Liver (tissue), 3 donors: ENCODE data around the gene STK38L.

ENCODE experiments used
- FOXA1 ChIP-seq: IDR thresholded peaks from 2 replicates; pipeline ENCODE4 v1.6.1; 2016; ENCODE audit warnings: antibody characterized with exemption
- GABPA ChIP-seq, 2 donors: IDR thresholded peaks in 1 of 2; conservative IDR thresholded peaks in 1 of 2; 2 replicates each; pipeline ENCODE4 v1.6.1; 2016; ENCODE audit warnings: antibody characterized with exemption in 2 of 2, mild to moderate bottlenecking in 1 of 2, moderate library complexity in 1 of 2
- JUND ChIP-seq, 2 donors: IDR thresholded peaks; 2 replicates each; pipeline ENCODE4 v1.6.1; 2016; ENCODE audit warnings: antibody characterized with exemption in 2 of 2
- MAX ChIP-seq: IDR thresholded peaks from 2 replicates; pipeline ENCODE4 v1.6.1; 2016; ENCODE audit warnings: antibody characterized with exemption
- REST ChIP-seq: IDR thresholded peaks from 2 replicates; pipeline ENCODE4 v1.6.1; 2016; ENCODE audit warnings: antibody characterized with exemption, mild to moderate bottlenecking
- SP1 ChIP-seq: IDR thresholded peaks from 2 replicates; pipeline ENCODE4 v1.6.1; 2018; ENCODE audit warnings: antibody characterized with exemption, mild to moderate bottlenecking
- TAF1 ChIP-seq: conservative IDR thresholded peaks from 2 replicates; pipeline ENCODE4 v1.6.1; 2016; ENCODE audit warnings: antibody characterized with exemption, mild to moderate bottlenecking
- TF ChIP-seq, protein P1 (sequence below): fragments of 150-350 bp; IDR thresholded peaks from 2 replicates; pipeline ENCODE4 v1.5.1; 2017; ENCODE audit warnings: improper control_type of control experiment, low read depth, low read length; ENCODE audit not compliant: missing input control
- donor health status: healthy.
- donor health status: healthy.

DNA sequence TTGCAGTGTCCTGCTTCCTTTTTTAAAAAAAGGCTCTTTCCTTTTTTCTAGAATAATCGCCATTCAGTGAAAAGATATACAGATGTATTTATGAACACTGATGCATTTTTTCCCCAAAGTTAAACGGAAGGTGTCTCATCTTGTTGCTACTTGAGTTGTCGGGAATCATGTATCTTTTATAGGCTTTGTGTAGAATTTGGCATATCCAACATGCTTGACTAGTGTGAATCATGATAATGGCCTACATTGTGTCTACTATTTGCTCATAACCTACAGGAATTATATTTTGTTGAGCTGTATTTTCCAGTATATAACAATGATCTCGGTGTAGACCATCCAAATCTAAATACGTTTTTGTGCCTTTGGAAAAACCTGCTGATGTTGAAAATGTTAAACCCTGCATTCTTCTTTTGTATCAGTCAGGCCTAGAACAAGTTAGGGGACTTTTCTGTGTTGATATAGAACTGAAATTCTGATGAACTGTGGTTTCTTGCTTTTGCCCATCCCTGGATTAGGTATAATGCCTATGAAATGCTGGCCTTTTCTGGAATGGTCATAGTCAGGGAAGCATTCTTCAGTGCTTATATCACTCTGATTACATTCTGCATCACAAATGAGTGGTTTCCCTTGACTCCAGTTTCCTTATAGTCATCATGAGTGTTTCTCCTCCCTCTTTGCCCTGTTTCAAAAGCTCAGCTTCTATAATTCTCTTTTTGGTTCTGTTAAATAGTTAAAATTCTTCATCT lies 99.3 kb downstream of the STK38L start:
- TF ChIP-seq, protein P1, sequence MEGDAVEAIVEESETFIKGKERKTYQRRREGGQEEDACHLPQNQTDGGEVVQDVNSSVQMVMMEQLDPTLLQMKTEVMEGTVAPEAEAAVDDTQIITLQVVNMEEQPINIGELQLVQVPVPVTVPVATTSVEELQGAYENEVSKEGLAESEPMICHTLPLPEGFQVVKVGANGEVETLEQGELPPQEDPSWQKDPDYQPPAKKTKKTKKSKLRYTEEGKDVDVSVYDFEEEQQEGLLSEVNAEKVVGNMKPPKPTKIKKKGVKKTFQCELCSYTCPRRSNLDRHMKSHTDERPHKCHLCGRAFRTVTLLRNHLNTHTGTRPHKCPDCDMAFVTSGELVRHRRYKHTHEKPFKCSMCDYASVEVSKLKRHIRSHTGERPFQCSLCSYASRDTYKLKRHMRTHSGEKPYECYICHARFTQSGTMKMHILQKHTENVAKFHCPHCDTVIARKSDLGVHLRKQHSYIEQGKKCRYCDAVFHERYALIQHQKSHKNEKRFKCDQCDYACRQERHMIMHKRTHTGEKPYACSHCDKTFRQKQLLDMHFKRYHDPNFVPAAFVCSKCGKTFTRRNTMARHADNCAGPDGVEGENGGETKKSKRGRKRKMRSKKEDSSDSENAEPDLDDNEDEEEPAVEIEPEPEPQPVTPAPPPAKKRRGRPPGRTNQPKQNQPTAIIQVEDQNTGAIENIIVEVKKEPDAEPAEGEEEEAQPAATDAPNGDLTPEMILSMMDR = no peak
- TF ChIP-seq TAF1 (no peak), MAX (no peak), REST (no peak), SP1 (no peak), JUND (IDR thresholded peaks at IDR 0.05) (no peak), FOXA1 (no peak), GABPA (IDR thresholded peaks at IDR 0.05 in 1 of 2, conservative IDR thresholded peaks at IDR 0.05 in 1 of 2) (no peak)
